ENCODE data around the gene ABCD3. TPM values are rescaled to one million over a fixed set of nuclear protein-coding genes. Genes with fewer than 3 reads are reported as not detected.
A peak's percentile ranks its signal among the peaks of the same experiment; 100 is the strongest.

The ABCD3 gene
- total and polyA plus RNA-seq, 2 of the 13 experiments (the other 11 are each of a cell fraction or from before 2014, with no cell fraction given): 27.5 to 166 TPM

DNA sequence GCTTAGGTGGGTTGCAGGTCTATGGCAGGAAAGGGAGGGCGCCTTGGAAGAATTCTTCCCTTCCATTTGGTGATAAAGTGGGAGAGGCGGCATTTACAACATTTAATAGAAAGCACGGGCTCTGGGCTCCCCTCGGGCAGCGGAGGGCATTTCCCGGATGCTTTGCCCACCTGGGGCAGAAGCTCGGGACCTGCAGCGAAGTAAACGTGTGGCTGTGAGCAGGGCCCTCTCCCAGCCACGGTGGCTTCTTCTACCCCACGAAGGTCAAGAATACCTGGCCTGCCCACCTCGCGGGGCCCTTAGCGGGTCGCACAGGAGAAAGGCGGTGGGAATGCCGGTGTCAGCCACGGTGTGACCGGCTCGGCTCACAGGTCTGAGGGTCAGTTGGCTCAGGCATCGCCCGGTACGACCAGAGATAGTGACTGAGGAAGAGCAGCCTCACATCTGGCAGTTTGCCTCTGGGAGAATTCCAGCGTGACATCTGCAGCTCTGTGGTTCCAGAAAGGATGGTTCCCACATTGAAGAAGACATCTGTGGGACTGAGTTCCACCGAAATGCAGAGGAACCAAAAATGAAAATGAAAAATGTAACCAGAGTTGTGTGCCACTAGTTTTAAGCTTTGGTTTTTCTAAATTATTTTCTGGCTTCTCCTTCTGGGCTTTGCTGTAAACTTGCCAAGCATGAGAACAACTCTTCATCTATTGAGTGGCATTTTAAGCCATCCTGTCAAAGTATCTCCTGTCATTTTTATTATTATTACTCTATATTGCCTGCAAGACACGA lies 124.1 kb downstream of the ABCD3 start:
- CTCF ChIA-PET (ENCODE audit: low intra/inter-chr PET ratio, low total read pairs): no interaction called here
- FAIRE-seq: no peak
- POLR2A ChIA-PET: interaction anchor here (1.3 to 1.8 kb wide), 2 partner anchors 37 to 156 kb away, joined by 5 read pairs; no protein-coding TSS in a partner anchor
- H3K9me3 ChIP-seq (ENCODE audit: low read length): no peaks in the 10 kb centered on the region
- no peaks in the 10 kb centered on the region; a peak in 1 of 5 replicates for H3K36me3 ChIP-seq (replicated peaks in 1 of 2; ENCODE audit: control insufficient read depth in 1 of 2, insufficient read depth in 2 of 2, low read length in 2 of 2)
- peaks cover 58% of the 10 kb centered on the region for H3K4me1 ChIP-seq (ENCODE audit: insufficient read depth, low read length)
- intact Hi-C loops (cut with micrococcal nuclease; ENCODE audit: unreplicated experiment) (loop anchor here (5.0 kb wide), 1 partner anchor 55 kb away; no protein-coding TSS in a partner anchor), in situ Hi-C loops (cut with HindIII; ENCODE audit: extremely low pct_ligation_motif_present, low pct_unique_long_range_greater_than_20kb) (loop anchor here (25.0 kb wide), 1 partner anchor 495 kb away; no protein-coding TSS in a partner anchor)
- BruUV-seq (replicated peaks): TSS peak; percentile 88
- no peak for DNase-seq (ENCODE audit: low spot score)
- no peaks in the 10 kb centered on the region for H4K20me1 ChIP-seq (ENCODE audit: insufficient read depth, low read length)
- no peaks in the 10 kb centered on the region for H3K27me3 ChIP-seq (ENCODE audit: control insufficient read depth in 1 of 2, insufficient read depth in 2 of 2, low read length in 2 of 2)
- peaks cover 4% of the 10 kb centered on the region for H3K79me2 ChIP-seq (ENCODE audit: insufficient read depth, low read length)
- ATAC-seq: peak; percentile 45
- H2AFZ ChIP-seq (ENCODE audit: low read length): no peak overlapping the region
- 2% methylated on average over 16 of the region's 26 CpGs for WGBS (ENCODE audit: low lambda C conversion rate)
- peak overlapping the region; percentile 52 for H3K27ac ChIP-seq (ENCODE audit: extremely low read length, insufficient read depth, low read length)
- peak overlapping the region; percentile 68 for H3K9ac ChIP-seq (ENCODE audit: insufficient read depth, low read depth, low read length)
- peak overlapping the region; percentile 91 for H3K4me2 ChIP-seq (ENCODE audit: low read depth, low read length)
- peak overlapping the region; percentile 54 to 90 (median 84) for H3K4me3 ChIP-seq (replicated peaks in 1 of 3; ENCODE audit: insufficient read depth in 1 of 3, low read depth in 2 of 3, low read length in 3 of 3)
- TF ChIP-seq, protein P1, sequence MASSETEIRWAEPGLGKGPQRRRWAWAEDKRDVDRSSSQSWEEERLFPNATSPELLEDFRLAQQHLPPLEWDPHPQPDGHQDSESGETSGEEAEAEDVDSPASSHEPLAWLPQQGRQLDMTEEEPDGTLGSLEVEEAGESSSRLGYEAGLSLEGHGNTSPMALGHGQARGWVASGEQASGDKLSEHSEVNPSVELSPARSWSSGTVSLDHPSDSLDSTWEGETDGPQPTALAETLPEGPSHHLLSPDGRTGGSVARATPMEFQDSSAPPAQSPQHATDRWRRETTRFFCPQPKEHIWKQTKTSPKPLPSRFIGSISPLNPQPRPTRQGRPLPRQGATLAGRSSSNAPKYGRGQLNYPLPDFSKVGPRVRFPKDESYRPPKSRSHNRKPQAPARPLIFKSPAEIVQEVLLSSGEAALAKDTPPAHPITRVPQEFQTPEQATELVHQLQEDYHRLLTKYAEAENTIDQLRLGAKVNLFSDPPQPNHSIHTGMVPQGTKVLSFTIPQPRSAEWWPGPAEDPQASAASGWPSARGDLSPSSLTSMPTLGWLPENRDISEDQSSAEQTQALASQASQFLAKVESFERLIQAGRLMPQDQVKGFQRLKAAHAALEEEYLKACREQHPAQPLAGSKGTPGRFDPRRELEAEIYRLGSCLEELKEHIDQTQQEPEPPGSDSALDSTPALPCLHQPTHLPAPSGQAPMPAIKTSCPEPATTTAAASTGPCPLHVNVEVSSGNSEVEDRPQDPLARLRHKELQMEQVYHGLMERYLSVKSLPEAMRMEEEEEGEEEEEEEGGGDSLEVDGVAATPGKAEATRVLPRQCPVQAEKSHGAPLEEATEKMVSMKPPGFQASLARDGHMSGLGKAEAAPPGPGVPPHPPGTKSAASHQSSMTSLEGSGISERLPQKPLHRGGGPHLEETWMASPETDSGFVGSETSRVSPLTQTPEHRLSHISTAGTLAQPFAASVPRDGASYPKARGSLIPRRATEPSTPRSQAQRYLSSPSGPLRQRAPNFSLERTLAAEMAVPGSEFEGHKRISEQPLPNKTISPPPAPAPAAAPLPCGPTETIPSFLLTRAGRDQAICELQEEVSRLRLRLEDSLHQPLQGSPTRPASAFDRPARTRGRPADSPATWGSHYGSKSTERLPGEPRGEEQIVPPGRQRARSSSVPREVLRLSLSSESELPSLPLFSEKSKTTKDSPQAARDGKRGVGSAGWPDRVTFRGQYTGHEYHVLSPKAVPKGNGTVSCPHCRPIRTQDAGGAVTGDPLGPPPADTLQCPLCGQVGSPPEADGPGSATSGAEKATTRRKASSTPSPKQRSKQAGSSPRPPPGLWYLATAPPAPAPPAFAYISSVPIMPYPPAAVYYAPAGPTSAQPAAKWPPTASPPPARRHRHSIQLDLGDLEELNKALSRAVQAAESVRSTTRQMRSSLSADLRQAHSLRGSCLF (CRISPR knock-in tag; IDR thresholded peaks at IDR 0.05; ENCODE audit: borderline replicate concordance): 0 out of 2 replicates have a peak, but pooled peaks have one; percentile 1
- TF ChIP-seq ZNF136 (CRISPR knock-in tag; IDR thresholded peaks at IDR 0.05; ENCODE audit: low read depth) (no peak), ZNF639 (CRISPR knock-in tag; conservative IDR thresholded peaks at IDR 0.05) (0 out of 2 replicates have a peak, but pooled peaks have one; percentile 7), NCOA1 (CRISPR knock-in tag; IDR thresholded peaks at IDR 0.05) (no peak), HMGA1 (CRISPR knock-in tag; conservative IDR thresholded peaks at IDR 0.05) (no peak), KDM4B (CRISPR knock-in tag; IDR thresholded peaks at IDR 0.05) (no peak), ZFX (CRISPR knock-in tag; IDR thresholded peaks at IDR 0.05; ENCODE audit: low read depth) (peak; percentile 57; the same call in 1 of the 2 replicates), ZNF234 (CRISPR knock-in tag; conservative IDR thresholded peaks at IDR 0.05) (no peak), LCORL (IDR thresholded peaks at IDR 0.05) (no peak), LCORL (CRISPR knock-in tag; IDR thresholded peaks at IDR 0.05) (peak; percentile 46; the same call in 1 of the 2 replicates), ZNF772 (CRISPR knock-in tag; IDR thresholded peaks at IDR 0.05) (0 out of 2 replicates have a peak, but pooled peaks have one; percentile 35), CCDC6 (CRISPR knock-in tag; IDR thresholded peaks at IDR 0.05) (0 out of 2 replicates have a peak, but pooled peaks have one; percentile 24), TFDP1 (CRISPR knock-in tag; IDR thresholded peaks at IDR 0.05; ENCODE audit: borderline replicate concordance) (no peak), PHB2 (IDR thresholded peaks at IDR 0.05; ENCODE audit: partially characterized antibody) (no peak)
- TF ChIP-seq, protein P2, sequence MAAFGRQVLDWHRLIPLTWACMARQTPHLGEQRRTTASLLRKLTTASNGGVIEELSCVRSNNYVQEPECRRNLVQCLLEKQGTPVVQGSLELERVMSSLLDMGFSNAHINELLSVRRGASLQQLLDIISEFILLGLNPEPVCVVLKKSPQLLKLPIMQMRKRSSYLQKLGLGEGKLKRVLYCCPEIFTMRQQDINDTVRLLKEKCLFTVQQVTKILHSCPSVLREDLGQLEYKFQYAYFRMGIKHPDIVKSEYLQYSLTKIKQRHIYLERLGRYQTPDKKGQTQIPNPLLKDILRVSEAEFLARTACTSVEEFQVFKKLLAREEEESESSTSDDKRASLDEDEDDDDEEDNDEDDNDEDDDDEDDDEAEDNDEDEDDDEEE (CRISPR knock-in tag; IDR thresholded peaks at IDR 0.05): 0 out of 2 replicates have a peak, but pooled peaks have one; percentile 46

Data from HepG2 (cell line).